ENCODE data around the gene RASA1. TPM values are rescaled to one million over a fixed set of nuclear protein-coding genes. Genes with fewer than 3 reads are reported as not detected.
"Not testable (repeated sequence)": the region's sequence is repeated elsewhere in the genome, so short reads cannot be mapped to it uniquely, and the experiment has no call there.

Gene RASA1
- total RNA-seq, 1 experiment from 2014 or later = 8.5 TPM

DNA sequence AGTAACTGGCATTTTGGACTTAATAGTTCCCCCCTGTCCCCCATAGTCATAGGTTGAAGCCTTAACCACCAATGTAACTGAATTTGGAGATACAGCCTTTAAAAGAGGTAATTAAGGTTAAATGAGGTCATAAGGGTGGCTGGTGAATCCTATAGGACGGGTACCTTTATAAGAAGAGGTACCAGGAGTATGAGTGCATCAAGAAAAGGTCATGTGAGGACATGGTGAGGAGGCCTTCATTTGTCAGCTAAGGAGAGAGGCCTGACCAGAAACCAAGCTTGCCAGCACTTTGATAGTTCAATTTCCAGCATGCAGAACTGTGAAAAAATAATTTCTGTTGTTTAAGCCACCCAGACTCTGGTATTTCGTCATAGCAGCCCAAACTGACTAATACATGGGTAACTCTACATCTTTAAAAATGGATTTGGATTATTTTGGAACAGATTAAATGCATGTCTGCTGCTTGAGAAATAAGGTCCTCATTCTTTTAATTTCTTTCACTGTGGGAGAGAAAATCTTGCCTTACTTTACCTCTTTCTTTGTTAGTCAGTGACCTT lies 9.7 kb downstream of the RASA1 start:
- no peak for DNase-seq (ENCODE audit: low spot score)
- in situ Hi-C loops (cut with HindIII; ENCODE audit: low sequenced_read_pairs) = no loop called here

DNA sequence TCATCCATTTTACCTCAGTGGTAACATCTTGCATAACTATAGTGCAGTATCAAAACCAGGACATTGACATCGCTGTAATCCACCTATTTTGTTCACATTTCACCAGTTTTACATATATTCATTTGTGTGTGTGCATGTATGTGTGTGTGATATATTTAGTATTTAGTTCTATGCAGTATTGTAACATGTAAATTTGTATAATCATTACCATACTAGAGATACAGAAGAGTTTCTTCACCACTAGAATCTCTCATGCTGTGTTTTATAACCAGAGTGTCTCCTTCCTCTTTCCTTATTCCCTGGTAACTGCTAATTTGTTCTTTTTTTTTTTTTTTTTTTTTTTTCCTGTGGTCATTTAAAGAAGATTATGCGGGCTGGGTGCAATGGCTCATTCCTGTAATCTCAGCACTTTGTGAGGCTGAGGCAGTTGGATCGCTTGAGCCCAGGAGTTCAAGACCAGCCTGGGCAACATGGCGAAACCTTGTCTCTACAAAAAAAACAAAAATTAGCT lies 11.0 kb downstream of the RASA1 start:
- in situ Hi-C loops (cut with HindIII; ENCODE audit: low sequenced_read_pairs) = no loop called here
- no peak for DNase-seq (ENCODE audit: low spot score)

DNA sequence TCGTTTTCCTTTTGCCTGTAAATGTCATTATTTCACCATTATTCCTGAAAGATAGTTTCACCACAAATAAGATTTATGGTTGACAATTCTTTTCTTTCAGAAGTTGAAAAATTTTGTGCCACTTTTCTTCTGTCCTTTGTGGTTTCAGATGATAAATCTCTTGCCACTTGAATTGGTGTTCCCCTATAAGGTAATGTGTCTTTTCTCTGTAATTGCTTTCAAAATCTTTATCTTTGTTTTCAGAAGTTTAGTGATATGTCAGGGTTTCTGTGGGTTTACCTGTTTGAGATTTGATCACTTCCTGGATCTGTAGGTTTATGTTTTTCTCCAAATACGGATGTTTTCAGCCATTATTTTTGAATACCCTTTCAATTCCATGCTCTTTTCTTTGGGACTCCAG lies 14.6 kb downstream of the RASA1 start:
- no peak for DNase-seq (ENCODE audit: low spot score)
- in situ Hi-C loops (cut with HindIII; ENCODE audit: low sequenced_read_pairs) = no loop called here

DNA sequence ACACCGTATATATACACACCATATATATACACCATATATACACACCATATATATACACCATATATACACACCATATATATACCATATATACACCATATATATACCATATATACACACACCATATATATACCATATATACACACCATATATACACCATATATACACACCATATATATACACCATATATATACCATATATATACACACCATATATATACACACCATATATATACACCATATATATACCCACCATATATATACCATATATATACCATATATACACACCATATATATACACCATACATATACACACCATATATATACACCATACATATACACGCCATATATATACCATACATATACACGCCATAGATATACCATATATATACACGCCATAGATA lies 19.6 kb downstream of the RASA1 start:
- in situ Hi-C loops (cut with HindIII; ENCODE audit: low sequenced_read_pairs); DNase-seq (ENCODE audit: low spot score): not testable (repeated sequence)

DNA sequence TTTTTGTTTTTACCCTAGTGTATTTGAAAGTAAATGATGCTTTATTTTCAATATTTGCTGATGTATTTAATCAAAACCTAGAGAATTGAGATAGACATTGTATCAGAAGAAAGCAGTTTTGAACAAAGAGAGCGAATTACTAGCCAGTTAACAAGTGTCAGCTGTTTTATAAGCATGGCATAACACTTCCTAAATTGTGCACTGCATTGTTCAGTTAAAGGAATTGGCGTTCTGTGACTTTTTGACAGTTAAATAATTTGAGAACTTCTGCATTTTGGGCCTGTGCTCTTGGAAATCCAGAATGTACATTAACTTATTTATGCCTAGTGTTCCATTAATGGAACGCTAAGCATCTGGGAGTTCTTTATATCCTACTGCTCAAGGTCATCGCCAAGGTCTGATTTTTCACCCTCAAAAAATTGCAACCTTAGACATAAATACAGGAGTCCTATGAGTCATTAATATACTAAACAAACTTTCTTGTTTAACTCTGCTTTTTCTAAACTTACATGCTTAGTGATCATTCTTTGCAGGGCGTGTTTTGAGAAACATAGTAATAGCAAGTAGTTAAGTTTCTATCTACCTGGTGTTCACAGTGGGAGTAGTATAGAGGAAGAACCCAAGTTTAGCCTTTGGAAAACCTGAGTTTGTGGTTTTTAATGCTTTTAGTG lies 31.1 kb downstream of the RASA1 start:
- in situ Hi-C loops (cut with HindIII; ENCODE audit: low sequenced_read_pairs) = no loop called here
- no peak for DNase-seq (ENCODE audit: low spot score)

DNA sequence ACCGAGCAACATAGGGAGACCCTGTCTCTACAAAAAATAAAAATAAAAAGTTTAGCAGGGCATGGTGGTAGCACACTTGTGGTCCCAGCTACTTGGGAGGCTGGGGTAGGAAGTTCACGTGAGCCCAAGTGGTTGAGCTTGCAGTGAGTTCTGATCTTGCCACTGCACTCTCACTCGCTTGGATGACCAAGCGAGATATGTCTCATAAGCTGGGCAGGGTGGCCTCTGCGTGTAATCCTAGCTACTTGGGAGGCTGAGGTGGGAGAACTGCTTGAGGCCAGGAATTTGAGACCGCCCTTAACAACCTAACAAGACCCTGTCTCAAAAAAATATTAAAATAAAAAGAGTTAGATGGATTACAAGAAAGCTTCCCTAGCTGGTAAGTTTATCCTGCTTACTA lies 32.5 kb downstream of the RASA1 start:
- in situ Hi-C loops (cut with HindIII; ENCODE audit: low sequenced_read_pairs) = no loop called here
- no peak for DNase-seq (ENCODE audit: low spot score)

DNA sequence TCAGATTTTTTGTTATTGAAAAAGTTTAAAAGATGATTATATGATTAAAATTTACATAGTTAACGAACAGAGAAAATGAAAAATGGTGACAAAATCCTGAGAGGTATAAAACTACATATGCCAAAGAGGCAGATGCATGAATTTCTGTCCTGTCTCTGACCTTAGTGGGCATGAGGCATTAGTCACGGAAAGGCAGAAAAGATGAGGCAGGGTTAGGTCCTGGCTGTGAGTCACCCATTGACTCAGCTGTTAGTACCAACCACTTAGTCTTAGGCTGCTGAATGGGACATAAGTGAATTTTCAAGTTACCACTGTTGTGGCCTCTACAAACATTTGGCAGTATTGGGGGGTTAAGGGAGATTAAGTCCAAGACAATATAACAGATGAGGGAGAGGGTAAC lies 33.1 kb downstream of the RASA1 start:
- in situ Hi-C loops (cut with HindIII; ENCODE audit: low sequenced_read_pairs) = no loop called here

DNA sequence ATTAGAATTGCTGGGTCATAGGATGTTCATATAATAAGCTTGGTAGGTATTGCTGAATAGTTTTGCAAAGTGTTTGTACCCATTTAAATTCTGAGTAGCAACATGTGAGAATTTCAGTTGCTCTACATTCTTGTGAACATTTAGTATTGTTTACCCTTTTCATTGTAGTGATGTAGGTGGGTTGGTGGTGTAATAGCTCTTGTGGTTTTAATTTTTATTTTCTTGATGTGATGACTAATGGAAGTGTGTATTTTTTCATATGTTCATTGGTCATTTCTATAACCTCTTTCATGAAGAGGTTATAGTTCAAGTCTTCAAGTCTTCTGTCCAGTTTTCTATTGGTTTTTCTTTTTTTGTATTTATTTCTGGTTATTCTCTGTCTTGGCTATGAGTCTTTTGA lies 34.4 kb downstream of the RASA1 start:
- no peak for DNase-seq (ENCODE audit: low spot score)
- in situ Hi-C loops (cut with HindIII; ENCODE audit: low sequenced_read_pairs) = no loop called here

More for the DNA sequence above, 33.1 kb downstream of the RASA1 start:
- no peak for DNase-seq (ENCODE audit: low spot score)

DNA sequence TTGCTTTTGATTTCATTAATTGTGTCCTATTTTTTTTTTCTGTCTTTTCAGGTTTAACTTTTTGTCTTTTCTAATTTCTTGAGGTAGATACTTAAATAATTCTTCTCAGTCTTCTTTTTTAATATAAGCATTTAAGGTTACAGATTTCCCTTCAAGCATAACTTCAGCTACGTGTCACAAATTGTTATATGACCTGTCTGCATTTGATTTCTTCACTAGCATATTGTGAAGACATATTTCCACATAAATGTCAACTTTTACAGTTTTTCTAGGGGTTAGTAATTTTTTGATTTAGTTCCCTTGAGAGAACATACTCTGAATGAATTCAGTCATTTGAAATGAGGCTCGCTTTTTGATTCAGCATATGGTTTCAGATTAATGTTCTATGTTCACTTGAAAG lies 35.6 kb downstream of the RASA1 start:
- DNase-seq (ENCODE audit: low spot score) = no peak
- in situ Hi-C loops (cut with HindIII; ENCODE audit: low sequenced_read_pairs) = no loop called here

DNA sequence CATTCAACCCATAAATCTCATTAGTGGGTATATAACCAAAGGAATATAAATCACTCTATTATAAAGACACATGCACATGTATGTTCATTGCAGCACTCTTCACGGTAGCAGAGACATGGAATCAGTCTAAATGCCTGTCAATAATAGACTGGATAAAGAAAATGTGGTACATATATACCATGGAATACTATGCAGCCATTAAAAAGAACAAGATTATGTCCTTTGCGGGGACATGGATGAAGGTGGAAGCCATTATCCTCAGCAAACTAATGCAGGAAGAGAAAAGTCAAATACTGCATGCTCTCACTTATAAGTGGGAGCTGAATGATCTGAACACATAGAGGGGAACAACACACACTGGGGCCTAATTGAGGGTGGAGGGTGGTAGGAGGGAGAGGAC lies 38.4 kb downstream of the RASA1 start:
- DNase-seq (ENCODE audit: low spot score); in situ Hi-C loops (cut with HindIII; ENCODE audit: low sequenced_read_pairs): not testable (repeated sequence)

DNA sequence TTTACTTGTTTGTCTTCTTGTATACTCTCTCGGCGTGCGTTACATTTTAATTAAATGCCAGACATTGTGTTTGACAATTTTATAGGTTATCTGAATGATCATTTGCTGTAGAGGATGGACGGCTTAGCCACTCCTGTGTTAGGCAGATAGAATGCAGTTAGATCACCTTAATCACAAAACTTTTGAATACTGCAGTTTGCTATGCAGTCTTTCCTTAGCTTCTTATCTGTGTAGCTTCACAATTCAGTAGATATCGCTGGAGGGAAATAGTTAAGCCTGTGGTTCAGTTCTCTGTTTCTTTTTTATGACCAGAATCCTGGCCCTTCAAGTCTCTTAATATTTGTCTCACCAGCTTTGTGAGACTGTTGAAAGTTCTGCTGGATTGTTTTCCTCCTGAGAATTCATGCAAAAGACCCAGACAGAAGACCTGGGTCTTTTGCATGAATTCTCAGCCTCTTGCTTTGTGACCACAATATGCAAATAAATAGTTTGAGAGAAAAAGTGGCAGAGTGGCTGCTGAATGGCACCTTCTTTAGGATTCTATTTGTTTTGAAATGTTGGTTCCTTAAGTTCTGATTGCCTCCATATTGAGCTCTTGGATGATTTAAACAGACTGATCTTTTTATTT lies 40.2 kb downstream of the RASA1 start:
- in situ Hi-C loops (cut with HindIII; ENCODE audit: low sequenced_read_pairs) = no loop called here

DNA sequence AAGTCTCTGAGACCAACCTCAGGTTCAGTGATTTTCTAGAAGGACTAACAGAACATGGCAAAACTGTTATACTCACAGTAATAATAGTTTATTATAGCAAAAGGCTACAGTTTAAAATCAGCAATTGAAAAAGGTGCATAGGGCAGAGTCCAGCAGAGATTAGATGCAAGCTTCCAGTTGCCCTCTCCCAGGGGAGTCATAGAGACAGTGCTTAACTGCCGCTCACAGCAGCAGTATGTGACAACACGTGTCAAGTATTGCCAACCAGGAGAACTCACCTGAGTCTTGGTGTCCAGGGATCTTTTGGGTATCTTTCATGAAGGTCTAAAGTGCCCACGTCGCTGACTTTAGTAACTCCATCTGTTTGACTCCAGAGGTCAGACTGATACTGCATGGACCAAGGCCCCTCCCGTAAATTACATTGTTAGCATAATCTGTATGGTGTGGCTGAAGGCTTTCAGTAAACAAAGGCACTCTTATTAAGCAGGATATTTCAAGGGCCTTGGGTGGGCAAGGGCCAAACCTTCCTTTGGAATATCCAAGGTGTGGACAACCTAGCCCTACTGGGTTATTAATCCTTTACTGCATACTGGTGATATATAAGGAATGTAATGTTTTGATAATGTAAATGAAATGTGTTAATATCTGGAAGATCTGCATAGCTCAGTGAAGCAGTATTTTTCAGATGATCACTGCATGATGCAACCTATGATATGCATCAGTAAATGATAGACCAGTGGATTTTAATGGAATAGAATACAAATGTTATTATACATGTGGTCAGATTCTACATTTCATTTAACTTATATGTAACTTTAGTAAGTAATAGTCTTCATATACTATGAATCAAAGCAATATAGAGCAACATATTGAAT lies 44.0 kb downstream of the RASA1 start:
- in situ Hi-C loops (cut with HindIII; ENCODE audit: low sequenced_read_pairs) = no loop called here
- no peak for DNase-seq (ENCODE audit: low spot score)

More for the DNA sequence above, 40.2 kb downstream of the RASA1 start:
- no peak for DNase-seq (ENCODE audit: low spot score)

DNA sequence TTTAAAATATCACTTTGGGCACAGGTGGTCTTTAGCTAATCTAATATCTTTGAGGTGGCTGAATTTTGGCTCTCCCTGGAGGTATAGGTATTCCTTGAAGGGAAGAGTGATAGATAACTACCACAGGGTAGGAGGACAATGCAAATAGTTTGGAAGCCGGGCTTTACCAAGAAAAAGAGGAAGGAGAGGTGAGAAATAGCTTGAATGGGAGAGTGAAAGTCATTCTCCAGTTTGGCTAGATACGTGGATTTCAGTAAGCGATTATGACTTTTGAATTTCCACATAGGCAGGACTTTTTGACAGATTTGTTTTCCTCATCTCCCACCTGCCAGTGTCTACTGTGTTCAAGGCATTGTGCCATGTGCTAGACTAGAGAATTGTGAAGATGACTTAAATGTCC lies 45.5 kb downstream of the RASA1 start:
- in situ Hi-C loops (cut with HindIII; ENCODE audit: low sequenced_read_pairs) = no loop called here
- DNase-seq (ENCODE audit: low spot score) = no peak

DNA sequence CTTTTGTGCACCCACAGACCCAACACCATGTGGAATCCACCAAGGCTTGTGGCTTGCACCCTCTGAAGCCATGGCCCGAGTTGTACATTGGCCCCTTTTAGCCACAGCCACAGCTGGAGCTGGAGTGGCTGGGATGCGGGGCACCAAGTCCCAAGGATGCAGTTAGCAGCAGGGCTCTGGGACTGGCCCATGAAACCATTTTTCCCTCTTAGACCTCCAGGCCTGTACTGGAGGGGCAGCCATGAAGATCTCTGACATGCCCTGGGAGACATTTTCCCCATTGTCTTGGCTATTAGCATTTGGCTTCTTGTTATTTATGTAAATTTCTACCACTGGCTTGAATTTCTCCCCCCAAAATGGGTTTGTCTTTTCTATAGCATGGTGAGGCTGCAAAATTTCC lies 51.8 kb downstream of the RASA1 start:
- no peak for DNase-seq (ENCODE audit: low spot score)
- in situ Hi-C loops (cut with HindIII; ENCODE audit: low sequenced_read_pairs) = no loop called here

DNA sequence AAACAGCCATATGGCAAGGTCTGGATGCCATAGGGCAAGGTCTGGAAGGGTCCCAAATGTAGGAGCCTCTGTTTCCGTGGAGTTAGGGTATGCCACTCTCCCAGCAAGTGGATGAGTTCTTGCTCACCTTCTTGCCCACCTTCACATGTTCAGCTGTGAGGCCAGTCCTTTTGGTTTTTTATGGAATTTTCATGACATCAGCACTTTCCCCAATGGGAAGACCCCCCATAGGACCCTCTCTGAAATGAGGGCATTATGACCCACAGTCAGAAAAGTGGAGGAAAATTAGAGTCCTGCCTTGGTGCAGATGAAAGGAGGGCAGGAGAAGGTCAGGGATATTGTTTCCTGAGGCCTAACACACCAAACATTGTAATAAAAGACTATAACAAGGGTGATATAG lies 53.9 kb downstream of the RASA1 start:
- in situ Hi-C loops (cut with HindIII; ENCODE audit: low sequenced_read_pairs) = no loop called here
- DNase-seq (ENCODE audit: low spot score) = no peak

DNA sequence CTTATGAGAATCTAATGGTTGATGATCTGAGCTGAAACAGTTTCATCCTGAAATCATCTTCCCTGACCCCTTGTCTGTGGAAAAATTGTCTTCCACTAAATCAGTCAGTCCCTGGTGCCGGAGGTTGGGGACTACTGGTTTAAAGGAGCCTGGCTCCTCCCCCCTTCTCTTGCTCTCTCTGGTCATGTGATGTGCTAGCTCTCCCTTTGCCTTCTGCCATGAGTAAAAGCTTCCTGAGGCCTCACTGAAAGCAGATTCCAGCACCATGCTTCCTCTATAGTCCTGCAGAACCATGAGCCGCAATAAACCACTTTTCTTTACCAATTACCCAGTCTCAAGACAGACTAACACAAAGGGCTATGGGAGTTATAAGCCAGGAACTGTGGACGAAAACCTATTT lies 54.7 kb downstream of the RASA1 start:
- in situ Hi-C loops (cut with HindIII; ENCODE audit: low sequenced_read_pairs) = no loop called here
- no peak for DNase-seq (ENCODE audit: low spot score)

DNA sequence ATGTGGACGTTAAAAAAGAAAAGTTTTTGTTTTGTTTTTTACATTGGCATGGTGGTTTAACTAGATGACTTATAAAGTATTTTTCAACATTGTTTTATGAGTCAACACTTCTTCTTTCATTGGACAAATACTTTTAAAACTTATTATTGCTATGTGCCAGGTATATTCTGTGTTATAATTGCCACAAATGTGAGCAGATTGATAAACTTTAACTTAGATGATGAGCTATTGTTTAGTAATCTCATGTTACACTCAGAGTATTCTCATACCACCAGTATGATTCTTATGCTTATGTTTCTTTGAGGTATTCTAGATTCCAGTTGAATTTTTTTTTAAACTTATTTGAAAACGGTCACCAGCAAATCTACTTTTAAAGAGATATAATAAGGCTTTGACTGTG lies 60.3 kb downstream of the RASA1 start:
- DNase-seq (ENCODE audit: low spot score) = no peak
- in situ Hi-C loops (cut with HindIII; ENCODE audit: low sequenced_read_pairs) = no loop called here

DNA sequence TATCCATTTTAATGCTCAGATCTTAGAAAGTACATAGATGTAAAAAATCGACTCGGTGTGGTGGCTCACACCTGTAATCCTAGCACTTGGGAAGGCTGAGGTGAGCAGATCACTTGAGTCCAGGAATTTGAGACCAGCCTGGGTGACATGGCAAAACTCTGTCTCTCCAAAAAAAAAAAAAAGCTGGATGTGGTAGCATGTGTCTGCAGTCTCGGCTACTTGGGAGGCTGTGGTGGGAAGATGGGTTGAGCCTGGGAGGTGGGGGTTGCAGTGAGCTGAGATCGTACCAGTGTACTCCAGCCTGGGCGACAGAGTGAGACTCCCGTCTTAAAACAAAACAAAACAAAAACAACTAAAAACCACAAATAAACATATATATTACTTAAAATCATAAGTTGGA lies 61.4 kb downstream of the RASA1 start:
- in situ Hi-C loops (cut with HindIII; ENCODE audit: low sequenced_read_pairs) = no loop called here
- DNase-seq (ENCODE audit: low spot score) = no peak

DNA sequence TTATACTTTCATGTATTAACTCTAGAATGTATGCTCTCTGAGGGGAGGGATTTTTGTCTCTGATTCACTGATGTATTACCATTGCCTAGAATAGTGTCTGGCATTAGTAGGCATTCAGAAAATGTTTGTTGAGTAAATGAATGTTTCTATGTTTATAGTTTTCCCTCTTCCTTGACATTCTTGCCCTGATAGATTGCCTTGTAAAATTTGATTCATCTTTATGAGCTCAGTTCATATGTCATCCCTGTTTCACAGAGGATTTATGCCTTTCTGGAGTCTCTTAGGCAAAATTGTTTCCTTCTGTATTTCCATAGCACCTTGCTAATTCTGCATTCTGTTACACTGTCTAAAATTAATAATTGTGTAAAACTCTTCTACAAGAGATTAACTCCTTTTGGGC lies 72.3 kb downstream of the RASA1 start:
- DNase-seq (ENCODE audit: low spot score) = no peak
- in situ Hi-C loops (cut with HindIII; ENCODE audit: low sequenced_read_pairs) = no loop called here

DNA sequence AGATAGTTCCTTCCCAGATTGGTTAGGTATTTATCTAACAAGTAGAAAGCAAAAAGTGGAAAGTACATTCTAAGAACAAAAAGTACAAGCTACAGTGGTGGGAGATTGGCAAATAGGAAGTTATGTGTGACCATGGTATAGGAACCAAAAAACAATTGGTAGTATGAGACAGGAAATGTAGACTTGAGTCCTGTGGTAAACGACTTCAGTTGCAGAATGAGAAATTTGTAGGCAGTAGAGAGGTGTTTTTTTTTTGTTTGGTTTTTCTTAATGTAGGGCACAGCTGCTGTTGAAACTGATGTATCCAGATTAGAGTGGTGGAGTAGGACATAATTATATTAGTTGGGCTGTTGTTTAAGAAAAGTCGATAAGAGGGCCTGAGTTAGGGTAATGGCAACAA lies 73.0 kb downstream of the RASA1 start:
- in situ Hi-C loops (cut with HindIII; ENCODE audit: low sequenced_read_pairs) = no loop called here
- no peak for DNase-seq (ENCODE audit: low spot score)

All from G401 (cell line).